ENCODE measurements around the gene CALML5.
A peak's percentile ranks its signal among the peaks of the same experiment; 100 is the strongest.
"Not testable (repeated sequence)": the region's sequence is repeated elsewhere in the genome, so short reads cannot be mapped to it uniquely, and the experiment has no call there.

The CALML5 gene

GRCh38 chr10:5479481-5480161 is 19.7 kb downstream of the CALML5 start:
- DNase-seq, result no peak

DNA sequence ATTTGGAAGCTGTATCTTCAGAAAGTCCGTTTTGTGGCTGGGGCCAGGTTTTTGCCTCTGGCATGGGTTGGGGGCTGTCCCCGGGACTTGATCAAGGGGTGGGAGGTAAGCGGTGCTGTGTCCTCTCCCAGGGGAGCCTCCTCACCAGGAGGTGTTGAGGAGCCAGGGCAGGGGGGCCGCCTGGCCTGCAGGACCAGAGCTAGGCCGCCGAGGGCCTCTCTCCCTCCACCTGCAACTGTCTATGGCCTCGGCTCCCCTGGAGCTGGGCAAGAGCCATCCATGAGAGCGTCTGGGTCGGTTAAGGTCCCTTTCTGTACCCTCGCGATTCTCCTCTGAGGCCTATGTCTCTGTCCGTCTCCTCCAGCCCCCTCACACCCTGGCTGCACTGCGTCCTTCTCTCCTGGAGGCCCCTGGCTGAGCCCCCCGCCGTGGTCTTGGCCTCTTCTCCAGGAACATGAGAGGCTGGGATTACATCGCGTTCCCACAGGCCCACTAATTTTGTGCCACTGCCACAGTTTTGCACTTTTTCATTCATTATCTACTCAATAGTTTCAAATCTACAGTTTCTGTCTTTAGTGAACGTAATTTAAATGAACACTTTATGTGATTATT is 20.6 kb downstream of the CALML5 start:
- no peak for DNase-seq

DNA sequence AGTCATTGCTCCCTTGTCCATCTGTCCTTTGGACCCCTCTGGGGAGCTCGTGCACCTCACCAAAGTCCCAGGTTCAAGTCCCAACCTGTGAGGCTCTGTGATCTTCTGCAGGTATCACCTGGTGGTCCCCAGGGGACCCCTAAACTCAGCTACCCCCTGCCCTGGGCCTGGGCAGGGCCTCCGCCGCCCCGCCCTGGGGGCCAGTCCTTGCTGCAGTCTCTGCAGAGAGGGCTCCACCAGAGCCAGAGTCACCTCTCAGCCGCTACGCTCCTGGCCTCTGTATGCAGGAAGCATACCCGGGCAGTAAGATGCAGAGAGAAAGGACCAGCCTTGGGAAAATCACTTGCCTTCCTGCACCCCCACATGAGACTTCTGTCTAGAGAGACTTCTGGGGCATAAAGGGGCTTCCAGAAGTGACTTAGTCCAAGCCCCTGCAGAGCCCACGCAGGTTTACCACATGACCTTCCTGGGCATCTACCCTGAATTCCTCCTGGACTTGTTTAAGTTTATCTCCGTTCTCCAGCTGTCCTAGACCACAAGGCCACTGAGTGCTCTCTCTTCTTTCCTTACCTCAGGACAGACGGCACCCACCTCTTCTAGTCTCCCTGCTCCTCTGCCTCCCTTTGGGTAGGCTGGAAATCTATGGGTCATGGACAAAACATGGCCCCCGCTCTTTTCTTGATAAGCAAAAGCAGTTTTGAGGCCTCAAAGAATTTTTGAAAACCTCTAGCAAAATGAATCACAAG is 21.2 kb downstream of the CALML5 start:
- no peak for DNase-seq

- DNase-seq, result no peak
These were observed 22.3 kb downstream of the CALML5 start for GRCh38 chr10:5476918-5477525.

- DNase-seq, result not testable (repeated sequence)
These were observed 23.2 kb downstream of the CALML5 start for GRCh38 chr10:5475974-5476807.

DNA sequence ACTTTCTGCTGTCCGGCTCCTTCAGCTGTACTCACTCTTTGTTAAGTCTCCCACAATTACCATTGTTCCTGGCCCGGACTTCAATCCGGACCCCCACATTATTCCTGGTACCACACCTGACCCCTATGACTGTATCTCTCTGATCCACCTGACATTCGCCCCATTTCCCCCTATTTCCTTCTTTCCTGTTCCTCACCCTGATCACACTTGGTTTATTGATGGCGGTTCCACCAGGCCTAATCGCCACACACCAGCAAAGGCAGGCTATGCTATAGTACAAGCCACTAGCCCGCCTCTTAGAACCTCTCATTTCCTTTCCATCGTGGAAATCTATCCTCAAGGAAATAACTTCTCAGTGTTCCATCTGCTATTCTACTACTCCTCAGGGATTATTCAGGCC is 24.3 kb downstream of the CALML5 start:
- DNase-seq, result not testable (repeated sequence)

DNA sequence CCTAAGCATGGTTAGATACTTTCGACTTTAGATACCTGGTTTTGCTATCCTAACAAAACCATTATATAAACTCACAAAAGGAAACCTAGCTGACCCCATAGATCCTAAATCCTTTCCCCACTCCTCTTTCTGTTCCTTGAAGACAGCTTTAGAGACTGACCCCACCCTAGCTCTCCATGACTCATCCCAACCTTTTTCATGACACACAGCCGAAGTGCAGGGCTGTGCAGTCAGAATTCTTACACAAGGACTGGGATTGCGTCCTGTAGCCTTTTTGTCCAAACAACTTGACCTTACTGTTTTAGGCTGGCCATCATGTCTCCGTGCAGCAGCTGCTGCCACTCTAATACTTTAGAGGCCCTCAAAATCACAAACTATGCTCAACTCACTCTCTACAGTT is 24.7 kb downstream of the CALML5 start:
- DNase-seq, result not testable (repeated sequence)

- no peak for DNase-seq
These were observed 29.2 kb downstream of the CALML5 start for GRCh38 chr10:5470062-5470751.

GRCh38 chr10:5469353-5470061 is 29.9 kb downstream of the CALML5 start:
- DNase-seq, result no peak

- peak; percentile 28 for DNase-seq
These were observed 30.9 kb downstream of the CALML5 start for GRCh38 chr10:5468262-5469106.

DNA sequence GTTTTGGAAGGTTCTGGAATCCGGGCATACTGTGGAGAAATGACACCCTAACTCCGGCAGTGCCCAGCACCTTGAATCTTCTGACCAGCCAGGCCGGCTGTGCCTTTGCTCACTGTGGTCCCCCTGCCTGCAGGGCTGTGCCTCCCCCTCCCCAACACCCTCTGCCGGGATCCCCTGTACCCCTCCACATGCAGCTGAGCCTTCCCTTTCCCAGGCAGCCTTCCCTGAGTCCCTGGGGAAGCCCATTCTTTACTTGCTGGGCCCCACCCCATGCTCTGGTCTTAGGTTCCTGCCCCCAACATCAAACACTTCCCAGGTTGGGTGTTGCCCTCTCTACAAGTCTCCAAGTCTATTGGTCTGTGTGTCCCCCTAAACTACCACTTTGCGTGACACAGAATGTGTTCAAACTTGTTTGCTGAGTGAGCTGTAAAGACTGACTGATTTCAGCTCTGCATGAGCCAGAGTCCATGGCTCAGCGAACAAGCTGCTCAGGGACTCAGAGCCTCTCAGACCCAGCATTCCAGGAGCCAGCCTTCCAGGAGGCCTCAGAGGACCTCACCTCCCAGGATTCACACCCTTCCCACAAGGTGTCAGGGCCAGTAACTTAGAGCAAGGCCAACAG is 31.6 kb downstream of the CALML5 start:
- no peak for DNase-seq

DNA sequence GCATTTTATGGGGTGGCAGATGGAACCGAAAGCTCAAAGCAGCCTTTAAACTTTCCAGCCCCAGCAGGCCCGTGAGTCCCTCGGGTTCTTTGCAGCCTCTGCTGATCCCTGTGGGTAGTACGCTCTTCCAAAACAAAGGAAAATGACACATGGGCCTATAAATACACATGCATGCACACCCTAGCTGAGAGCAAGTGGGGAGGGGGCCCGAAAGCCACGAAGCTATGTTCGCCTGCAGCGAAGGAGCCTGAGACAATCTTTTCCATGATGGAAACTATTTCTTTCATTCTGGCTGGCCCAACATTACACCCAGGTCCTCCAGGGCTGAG is 32.2 kb downstream of the CALML5 start:
- no peak for DNase-seq

GRCh38 chr10:5466451-5467206 is 32.7 kb downstream of the CALML5 start:
- DNase-seq, result no peak

GRCh38 chr10:5465976-5466450 is 33.4 kb downstream of the CALML5 start:
- no peak for DNase-seq

- DNase-seq, result no peak
These were observed 34.8 kb downstream of the CALML5 start for GRCh38 chr10:5464546-5464945.

GRCh38 chr10:5462841-5463293 is 36.5 kb downstream of the CALML5 start:
- no peak for DNase-seq

GRCh38 chr10:5461914-5462840 is 37.2 kb downstream of the CALML5 start:
- DNase-seq, result no peak

DNA sequence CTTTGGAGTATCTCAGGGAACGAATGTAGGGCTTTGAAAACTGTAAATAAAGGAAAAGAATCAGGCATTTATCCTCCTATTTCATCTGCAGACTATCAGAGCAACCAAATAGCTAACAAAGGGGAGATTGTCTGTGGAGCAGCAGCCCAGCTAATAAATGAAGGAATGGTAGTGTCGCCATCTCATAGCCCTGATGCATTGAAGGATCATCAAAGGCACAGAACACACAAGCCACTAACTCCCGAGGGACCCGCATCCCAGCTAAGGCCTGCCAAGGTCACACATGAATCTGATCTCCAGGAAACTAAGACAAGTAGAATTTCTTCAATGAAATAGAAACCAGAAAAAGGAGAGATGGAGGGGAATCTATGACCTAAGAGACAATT is 38.2 kb downstream of the CALML5 start:
- no peak for DNase-seq

Measured in retina (tissue), 1 donor.